Stimulated activated CD8-positive, alpha-beta memory T cell treated with anti-CD3 and anti-CD28 coated beads, Interleukin-4, amount 100 ng/mL, for 1 hour (primary cell): ENCODE results near the gene GNG13.

Experiments
- DNase-seq, 2 donors: peaks; one replicate each; pipeline ENCODE4 v3.0.0-alpha.2; 2020; ENCODE audit warnings: low read depth in 2 of 2, low spot score in 1 of 2

GNG13 gene

DNA sequence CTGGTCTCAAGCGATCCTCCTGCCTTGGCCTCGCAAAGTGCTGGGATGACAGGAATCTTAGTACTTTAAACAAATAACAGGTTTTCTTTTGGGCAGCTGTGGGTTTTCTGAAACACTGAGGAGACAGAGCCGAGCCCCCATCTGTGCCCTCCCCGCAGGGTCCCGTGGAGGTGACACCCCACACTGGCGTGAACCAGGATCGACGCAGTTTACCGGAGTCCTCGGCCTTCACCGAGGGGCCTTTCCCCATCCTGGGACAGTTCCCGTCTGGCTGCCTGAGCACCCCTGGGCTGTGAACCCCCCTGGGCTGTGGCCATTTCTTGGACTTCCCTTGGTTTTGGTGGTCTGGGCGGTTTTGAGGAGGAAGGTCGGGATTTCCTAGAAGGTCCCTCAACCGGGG is 15.3 kb upstream of the GNG13 start:
- no peak for DNase-seq

GRCh38 chr16:814974-815373 is 14.4 kb upstream of the GNG13 start:
- no peak for DNase-seq

GRCh38 chr16:813916-814412 is 13.4 kb upstream of the GNG13 start:
- no peak for DNase-seq

DNA sequence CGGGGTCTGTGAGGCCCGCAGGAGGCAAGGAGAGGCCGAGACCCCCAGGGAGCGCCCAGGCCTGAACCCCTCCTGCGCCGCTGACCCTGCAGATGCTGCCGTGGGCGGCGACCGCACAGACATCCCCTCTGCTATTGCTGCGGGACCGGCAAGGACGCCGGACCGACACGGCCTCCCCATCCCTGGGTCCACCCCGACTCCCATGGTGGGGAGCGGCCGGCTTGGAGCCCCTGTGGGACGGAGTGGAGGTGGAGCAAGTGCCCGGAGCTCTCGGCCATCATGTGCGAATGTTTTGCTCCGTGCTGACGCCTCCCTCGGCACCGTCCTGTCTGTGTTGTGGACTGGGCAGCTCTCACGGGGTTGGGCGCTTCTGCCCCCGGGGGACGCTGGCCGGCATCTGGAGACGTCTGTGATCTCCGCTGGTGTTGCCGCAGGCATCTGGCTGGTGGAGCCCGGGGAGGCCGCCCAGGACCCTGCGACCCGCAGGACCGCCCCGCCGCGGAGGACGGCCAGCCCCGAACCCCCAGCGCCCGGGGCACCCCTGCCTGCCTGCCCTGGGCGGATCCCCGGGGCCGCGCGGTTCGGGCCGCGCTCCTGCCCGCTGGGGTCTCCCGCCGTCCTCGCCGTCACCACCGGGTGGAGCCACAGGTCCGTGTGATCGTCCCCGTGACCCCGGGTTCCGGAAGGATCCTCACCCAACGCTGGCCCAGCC is 12.8 kb upstream of the GNG13 start:
- peak in 1 of 2 donors; percentile 18 for DNase-seq

DNA sequence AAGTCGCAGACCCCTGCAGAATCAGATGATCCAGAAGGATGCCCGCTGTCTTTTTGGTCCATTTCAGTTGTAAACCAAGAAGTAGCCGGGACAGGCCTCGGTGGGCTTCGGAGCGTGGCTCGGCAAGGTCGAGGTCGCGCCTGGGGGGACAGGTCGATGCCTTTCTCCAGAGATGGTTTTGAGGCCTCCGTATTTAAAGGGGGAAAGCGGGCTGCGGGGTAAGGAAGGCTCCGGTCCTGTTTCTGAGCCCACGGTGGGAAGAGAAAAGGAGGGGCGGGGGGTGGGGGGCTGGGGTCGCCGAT is 7.5 kb upstream of the GNG13 start:
- no peak for DNase-seq

DNA sequence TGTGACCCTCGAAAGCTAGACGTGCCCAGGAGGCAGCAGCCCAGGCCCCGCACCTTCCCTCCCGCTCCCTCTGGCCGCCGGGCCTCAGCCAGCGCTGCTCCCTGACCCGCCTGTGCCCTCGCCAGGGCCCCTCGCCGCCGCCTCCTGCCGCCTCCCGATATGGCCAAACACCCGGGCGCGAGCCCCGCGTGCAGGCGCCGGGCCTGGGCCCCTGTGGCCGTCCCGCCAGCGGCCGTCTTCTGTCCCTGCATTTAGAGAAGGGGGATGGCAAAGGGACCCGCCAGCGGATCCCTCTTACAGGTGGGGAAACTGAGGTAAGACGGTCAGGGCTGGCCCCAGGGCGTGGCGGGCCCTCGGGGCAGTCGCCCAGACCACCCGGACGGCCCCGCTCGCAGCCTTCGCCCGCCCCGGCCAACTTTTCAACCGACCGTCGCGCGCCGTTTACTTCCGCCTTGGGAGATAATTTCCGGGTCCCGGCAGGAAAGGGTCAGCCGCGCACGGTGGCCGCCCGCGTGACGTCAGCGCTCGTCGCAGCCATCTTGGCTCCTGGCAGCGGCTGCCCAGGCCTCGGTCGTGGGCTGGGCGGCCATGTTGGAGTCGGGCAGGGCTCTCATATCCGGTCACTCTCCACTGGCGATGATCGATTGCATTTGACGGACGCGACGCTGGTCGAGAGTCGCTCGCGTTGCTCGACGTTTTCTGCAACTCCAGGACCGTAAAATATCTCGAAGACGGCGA is 7.0 kb upstream of the GNG13 start:
- peak; percentile 58 to 70 for DNase-seq

GRCh38 chr16:805474-805873 is 4.9 kb upstream of the GNG13 start:
- DNase-seq = no peak

GRCh38 chr16:804193-805048 is 3.9 kb upstream of the GNG13 start:
- DNase-seq = no peak

- no peak for DNase-seq
Observed at GRCh38 chr16:803754-804080, 3.2 kb upstream of the GNG13 start.

GRCh38 chr16:802914-803753 is 2.6 kb upstream of the GNG13 start:
- no peak for DNase-seq

DNA sequence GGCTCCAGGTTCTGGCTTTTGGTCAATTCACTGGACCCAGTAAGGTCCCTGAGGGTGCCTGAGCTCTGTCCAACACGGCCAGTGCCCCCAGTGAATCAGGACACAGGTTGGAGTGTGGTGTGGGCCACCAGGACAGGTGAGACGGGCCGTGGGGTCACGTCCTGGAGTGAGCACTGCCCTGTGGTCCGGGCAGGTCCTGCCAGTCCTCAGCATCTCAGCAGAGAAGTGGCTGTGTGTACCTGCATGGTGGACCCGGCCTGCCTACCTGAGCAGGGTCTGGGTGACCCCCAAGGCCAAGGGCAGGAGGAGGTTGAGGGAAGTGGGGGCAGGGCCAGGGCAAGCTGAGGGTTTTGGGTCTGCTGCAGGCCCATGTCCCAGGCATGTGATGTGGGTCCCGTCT is 1.9 kb upstream of the GNG13 start:
- DNase-seq = no peak

- no peak for DNase-seq
Observed at GRCh38 chr16:801584-802363, 1.2 kb upstream of the GNG13 start.

- DNase-seq = no peak
Observed at GRCh38 chr16:800834-801511, 439 bp upstream of the GNG13 start.

DNA sequence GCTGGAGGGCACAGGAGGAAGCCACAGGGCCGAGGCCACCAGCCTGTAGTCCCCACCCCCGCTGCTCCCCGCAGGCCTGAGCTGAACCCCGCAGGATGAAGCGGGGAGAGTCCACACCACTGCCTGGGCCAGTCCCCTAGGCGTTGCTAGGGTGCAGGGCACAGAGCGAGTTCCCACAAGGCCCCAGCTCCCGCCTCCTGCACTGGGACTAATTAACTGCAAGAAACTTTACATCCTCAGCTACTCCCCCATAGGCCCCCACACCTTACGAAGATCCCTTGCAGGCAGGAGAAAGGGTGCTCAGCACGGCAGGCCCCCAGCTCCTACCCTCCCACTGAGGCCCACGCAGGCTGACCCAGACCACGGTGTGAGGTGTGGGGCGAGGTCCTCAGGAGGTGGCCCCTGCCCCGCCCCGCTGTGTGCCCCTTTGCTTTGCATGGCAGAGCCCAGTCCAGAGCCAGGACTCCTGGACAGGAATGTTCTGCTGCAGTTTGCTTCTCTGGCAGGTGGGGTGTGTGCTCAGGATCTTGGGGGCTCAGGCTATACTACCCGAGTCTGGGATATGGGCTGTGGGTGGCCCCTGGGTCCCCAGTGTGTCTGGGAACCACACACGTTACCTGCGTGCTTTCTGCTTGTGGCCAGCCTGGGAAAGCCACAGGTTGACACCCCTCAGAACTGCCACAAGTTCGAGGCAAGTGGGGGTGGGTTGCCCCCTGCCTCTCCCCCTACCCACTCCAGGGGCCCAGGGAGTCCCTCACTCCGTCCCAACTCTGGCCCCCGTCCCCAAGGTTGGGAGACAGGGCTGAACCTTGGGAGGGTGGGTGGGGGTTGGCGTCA is 1.2 kb downstream of the GNG13 start:
- DNase-seq = no peak

- no peak for DNase-seq
Observed at GRCh38 chr16:798666-799065, 1.9 kb downstream of the GNG13 start.

DNA sequence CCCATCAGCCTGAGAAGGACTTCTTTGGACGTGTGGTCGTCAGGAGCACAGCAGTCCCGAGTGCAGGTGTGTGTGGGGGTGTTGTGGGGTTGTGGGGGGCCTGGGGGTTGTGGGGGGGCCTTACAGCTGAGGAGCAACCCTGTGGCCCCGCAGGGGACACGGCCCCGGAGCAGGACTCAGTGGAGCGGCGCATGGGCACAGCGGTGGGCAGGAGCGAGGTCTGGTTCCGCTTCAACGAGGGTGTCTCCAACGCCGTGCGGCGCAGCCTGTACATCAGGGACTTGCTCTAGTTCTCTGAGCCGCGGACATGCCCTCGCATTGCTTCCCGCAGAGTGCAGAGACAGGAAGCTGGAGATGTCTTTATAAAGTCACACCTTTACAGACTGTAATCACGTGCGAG is 2.8 kb downstream of the GNG13 start:
- DNase-seq = no peak

GRCh38 chr16:797120-797420 is 3.5 kb downstream of the GNG13 start:
- DNase-seq = no peak

DNA sequence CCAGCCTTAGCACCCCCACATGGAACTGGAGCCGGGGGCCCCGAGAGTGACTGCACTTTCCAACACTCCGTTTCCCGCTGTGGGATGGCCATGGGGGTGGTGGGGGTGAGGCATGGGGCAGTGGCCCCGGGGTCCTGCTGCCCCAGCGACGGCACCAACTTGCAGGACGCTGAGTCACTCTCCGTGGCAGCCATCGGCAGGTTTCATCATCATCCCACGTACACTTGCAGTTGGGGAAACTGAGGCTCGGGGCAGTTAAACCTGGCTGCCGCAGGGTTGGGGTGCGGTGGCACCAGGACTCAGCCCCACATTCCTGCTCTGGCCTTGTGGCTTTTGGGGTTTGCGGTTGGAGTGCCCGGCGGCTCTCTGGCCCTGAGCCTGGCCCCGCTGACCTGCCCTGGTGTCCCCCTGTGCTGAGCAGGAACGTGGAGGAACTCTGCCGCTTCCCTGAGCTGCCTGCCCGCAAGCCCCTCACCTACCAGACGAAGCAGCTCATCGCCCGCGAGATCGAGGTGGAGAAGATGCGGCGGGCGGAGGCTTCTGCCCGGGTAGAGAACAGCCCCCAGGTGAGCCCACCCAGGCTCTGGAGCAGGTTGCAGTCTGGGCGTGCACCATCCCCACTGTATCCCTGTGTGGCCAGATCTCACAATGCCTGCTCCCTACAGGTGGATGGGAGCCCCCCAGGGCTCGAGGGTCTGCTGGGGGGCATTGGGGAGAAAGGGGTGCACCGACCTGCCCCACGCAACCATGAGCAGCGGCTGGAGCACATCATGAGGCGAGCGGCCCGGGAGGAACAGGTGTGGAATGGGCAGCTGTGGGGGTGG is 4.0 kb downstream of the GNG13 start:
- no peak for DNase-seq
